Smooth muscle cell of the brain vasculature (primary cell): ENCODE data around the gene PRTFDC1.

Experiments used
- DNase-seq: peaks from one replicate; pipeline ENCODE4 v3.0.0-alpha.2; 2012; ENCODE audit warnings: low read depth, low spot score

PRTFDC1 gene

DNA sequence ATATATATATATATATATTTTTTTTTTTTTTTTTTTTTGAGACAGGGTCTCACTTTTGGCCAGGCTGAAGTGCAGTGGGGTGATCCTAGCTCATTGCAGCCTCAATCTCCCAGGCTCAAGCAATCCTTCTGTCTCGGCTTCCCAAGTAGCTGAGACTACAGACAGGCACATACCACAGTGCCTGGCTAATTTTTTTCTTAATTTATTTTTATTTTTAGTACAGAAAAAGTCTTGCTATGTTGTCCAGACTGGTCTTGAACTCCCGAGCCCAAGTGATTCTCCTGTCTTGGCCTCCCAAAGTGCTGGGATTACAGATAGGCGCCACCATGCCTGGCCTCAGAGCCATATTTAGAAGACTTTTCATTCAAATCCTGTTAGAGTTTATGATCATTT is 79.6 kb downstream of the PRTFDC1 start:
- DNase-seq, result no peak

GRCh38 chr10:24872049-24872789 is 80.2 kb downstream of the PRTFDC1 start:
- DNase-seq, result no peak

DNA sequence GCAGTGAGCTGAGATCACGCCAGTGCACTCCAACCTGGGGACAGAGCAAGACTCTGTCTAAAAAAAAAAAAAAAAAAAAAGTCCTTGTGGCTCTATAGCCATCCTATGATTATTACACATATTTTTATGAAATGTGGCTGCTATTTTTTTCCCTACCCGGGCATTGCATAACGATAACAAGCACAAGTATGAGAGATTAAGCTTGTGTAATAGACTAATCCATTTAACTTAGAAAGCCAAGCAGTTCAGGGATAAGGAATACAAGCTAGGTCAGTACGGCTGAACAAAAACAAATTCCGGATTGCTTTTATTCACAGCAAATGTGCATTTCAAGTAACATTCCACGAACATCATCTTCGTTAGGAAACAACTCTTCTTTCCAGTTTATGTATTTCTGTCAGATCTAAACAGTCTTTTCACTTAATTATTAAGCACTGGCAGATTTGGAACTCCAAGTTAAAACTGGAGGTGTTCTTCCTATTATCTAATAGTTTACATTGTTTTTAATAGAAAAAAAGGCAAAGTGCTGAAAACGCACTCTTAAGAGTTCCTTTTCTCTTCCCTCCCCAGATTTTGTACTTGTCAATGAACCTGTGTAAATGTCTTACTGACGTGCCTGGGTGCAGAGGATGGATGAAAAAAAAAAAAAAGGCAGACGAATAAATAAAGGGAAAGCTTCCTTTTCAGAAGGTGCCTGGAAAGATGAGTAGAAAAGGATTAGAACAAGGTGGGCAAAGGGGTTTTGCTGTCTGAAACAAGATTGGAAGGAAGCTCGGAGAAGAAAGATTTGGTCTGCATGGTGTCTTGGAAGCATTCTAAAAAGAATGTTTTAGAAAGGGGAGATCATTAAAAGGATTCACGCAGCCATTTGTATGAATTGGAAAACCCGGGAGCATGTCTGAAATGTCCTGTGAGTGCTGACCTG is 81.1 kb downstream of the PRTFDC1 start:
- DNase-seq, result no peak

- no peak for DNase-seq
These were observed 82.9 kb downstream of the PRTFDC1 start for GRCh38 chr10:24869354-24870015.

GRCh38 chr10:24866604-24867583 is 85.5 kb downstream of the PRTFDC1 start:
- DNase-seq, result no peak

- no peak for DNase-seq
These were observed 86.6 kb downstream of the PRTFDC1 start for GRCh38 chr10:24865783-24866182.

DNA sequence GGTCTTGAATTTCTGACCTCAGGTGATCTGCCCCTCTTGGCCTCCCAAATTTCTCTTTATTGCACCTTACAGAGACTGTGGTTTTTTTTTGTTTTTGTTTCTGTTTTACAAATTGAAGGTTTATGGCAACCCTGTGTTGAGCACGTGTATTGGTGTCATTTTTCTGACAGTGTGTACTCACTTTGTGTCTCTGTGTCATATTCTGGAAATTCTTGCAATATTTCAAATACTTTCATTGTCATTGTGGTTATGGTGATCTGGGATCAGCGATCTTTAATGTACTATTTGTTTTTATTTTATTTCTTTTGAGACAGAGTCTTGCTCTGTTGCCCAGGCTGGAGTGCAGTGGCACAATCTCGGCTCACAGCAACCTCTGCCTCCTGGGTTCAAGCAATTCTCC is 89.8 kb downstream of the PRTFDC1 start:
- no peak for DNase-seq

GRCh38 chr10:24858288-24859270 is 93.8 kb downstream of the PRTFDC1 start:
- DNase-seq, result no peak

DNA sequence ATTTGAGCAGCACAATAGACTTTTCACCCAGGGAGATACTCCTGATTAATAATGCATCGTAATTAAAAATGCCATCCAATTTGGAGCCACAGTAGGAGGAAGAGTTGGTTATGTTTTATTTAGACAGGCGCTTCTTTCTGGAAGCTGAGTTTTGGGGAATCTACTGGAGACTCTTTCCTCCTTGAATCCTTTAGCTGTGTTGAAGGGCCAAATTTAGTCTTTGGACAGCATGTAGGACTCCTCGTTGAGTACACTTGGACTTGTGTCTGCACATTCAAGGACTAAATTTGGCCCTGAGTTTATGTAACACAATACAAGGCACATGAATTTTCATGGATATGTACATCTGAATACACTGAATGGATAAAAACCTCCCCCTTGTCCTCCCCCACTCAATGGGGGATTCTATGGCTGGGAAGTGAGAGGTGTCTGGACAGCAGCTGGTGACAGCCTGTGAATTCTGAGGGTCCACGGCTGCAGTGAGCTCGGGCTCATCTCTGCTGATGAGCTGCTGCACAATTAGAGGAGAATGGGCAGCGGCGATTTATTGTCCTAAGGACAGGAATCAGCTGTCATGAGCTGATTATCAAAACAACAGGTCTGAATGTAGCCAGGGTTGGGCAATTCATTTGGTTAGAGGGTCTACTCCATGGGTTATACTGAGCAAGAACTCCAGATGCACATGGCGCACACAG is 95.2 kb downstream of the PRTFDC1 start:
- DNase-seq, result no peak

- no peak for DNase-seq
These were observed 98.2 kb downstream of the PRTFDC1 start for GRCh38 chr10:24854256-24854655.

DNA sequence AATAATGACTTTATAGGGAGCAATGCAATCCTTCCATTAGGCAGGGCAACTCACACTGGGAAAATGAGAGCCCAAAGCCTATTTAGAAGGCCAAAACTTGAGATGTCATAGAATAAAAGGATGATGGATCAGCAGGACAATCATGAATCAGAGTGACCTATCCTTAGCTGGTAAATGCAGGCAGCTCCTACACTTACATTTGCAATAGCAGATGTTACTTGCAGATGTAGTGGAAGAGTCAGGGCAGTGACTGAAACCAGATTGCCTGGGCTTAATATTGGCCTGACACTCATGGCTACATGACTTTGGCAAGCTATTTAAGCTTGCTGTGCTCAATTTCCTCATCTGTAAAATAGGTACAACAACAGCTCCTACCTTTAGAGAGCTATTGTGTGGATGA is 98.7 kb downstream of the PRTFDC1 start:
- DNase-seq, result no peak

- no peak for DNase-seq
These were observed 100.8 kb downstream of the PRTFDC1 start for GRCh38 chr10:24851629-24852028.

GRCh38 chr10:24850727-24851296 is 101.6 kb downstream of the PRTFDC1 start:
- DNase-seq, result no peak

GRCh38 chr10:24849501-24850299 is 102.7 kb downstream of the PRTFDC1 start:
- DNase-seq, result no peak

- no peak for DNase-seq
These were observed 103.4 kb downstream of the PRTFDC1 start for GRCh38 chr10:24849051-24849450.

DNA sequence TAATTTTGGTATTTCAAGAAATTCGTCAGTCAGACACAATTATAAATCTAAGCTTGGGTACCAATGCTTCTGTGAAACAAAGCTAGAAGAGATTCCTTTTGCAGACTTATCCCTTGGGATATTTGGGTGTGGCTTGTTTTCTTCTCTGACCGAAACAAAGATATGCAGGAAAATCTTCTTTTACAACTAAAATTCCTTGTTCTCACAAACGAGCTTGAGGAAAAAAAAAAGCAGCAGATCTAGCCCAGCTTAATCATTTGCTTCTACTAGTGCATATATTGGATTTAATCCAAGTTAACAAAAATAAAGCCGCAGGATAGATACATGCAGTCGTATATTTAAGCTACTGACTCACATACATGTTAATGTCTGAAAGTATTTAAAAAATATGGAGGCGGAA is 104.2 kb downstream of the PRTFDC1 start:
- no peak for DNase-seq

DNA sequence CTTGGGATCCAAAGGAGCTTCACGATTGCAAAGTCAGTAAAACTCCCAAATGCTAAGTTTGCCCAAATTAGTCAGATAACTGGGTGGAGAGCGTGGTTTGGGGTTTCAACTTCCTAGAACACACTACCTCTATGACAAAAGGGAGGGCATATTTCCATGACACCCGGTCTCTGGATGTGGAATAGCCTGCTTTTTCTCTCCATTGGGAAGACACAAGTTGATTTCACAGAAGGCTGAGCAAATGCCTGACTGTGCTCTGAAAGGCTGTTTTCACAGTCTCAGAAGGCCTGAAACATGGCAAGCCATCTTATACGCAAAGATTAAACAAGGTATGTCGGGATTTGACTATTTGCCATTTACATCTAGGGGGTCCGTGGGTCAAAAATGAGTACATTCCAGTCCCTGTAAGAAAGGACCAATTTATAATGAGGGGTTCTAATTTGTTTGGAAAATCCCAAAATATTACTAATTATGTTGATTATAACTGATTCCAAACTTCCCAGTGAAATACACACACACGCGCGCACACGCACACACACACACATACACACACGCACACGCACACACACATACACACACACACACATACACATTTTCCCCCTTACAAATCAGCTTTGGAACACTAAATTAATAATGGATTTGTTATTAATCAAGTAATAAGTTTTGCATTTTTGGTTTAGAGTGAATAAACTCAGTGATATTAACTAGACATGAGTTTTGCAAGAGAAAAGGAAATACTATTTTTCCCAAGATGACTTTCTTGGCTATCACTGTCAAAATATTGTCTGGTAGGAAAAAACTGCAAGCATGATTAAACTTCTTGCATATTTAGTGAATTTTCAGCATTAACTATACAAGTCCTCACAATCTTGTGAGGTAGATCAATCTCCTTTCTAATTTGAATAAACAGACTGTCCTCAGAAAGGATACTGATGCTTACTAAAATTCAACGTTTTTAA is 105.0 kb downstream of the PRTFDC1 start:
- no peak for DNase-seq
